Heart right ventricle (tissue), 16 donors: Measurements from ENCODE around the gene DLX1. TPM values are rescaled to one million over a fixed set of nuclear protein-coding genes. Genes with fewer than 3 reads are reported as not detected.

ENCODE experiments used
- ATAC-seq, 8 donors: fragments of 200-7000 bp; cut with Tn5 transposase; one replicate each; pipeline ENCODE4 v1.9.1; 2020; ENCODE audit warnings: mild to moderate bottlenecking in 8 of 8, moderate library complexity in 8 of 8, moderate number of reproducible peaks in 1 of 8
- DNase-seq, 2 donors: peaks; one replicate each; pipeline ENCODE4 v3.0.0-alpha.2; 2020
- H3K27ac ChIP-seq, 10 donors: fragments of 200-600 bp; sonication (generic) in 2 of 10; one replicate each; pipeline versions ENCODE4 v1.5.0 to v1.8.0; 2020 to 2022; ENCODE audit warnings: mild to moderate bottlenecking in 3 of 10
- H3K27me3 ChIP-seq, 7 donors: fragments of 200-600 bp; one replicate each; pipeline ENCODE4 v1.8.0; 2021 to 2022; ENCODE audit warnings: mild to moderate bottlenecking in 2 of 7
- H3K36me3 ChIP-seq, 9 donors: fragments of 200-600 bp; sonication (generic) in 1 of 9; one replicate each; pipeline versions ENCODE4 v1.5.0 to v1.8.0; 2020 to 2022; ENCODE audit warnings: mild to moderate bottlenecking in 2 of 9
- H3K4me1 ChIP-seq, 9 donors: fragments of 200-600 bp; sonication (generic) in 1 of 9; one replicate each; pipeline versions ENCODE4 v1.5.0 to v1.8.0; 2020 to 2022; ENCODE audit warnings: mild to moderate bottlenecking in 4 of 9
- H3K4me3 ChIP-seq, 10 donors: fragments of 200-600 bp; sonication (generic) in 2 of 10; one replicate each; pipeline versions ENCODE4 v1.5.0 to v1.8.0; 2020 to 2022; ENCODE audit warnings: mild to moderate bottlenecking in 7 of 10, moderate library complexity in 2 of 10
- H3K9me3 ChIP-seq, 11 donors: fragments of 200-600 bp in 10 of 11; sonication (generic) in 2 of 11; one replicate each; pipeline versions ENCODE4 v1.5.0 to v1.8.0; 2013 to 2022; ENCODE audit warnings: mild to moderate bottlenecking in 2 of 11, control low read depth in 1 of 11, moderate library complexity in 1 of 11
- CTCF ChIP-seq, 9 donors: fragments of 200-600 bp; sonication (generic) in 2 of 9; IDR thresholded peaks; one replicate each; pipeline versions ENCODE4 v1.5.0 to v1.8.0; 2021 to 2022; ENCODE audit warnings: antibody characterized with exemption in 9 of 9, mild to moderate bottlenecking in 5 of 9, moderate library complexity in 1 of 9
- WGBS, 2 donors: extraction: QIAGEN DNeasy Blood & Tissue Kit; methylation state at CpG; one replicate each; pipeline ENCODE4 v1.1.7; 2013; ENCODE audit warnings: inconsistent platforms in 1 of 2; 5-methylcytosine and 5-hydroxymethylcytosine counted together
- intact Hi-C, 10 donors: fragments of 100-400 bp; cut with DNase I; formaldehyde crosslinking; loops; one replicate each; pipeline versions ENCODE4 v1.11.1 to v1.14.2; 2022
- polyA plus RNA-seq, 2 donors: library from polyadenylated mRNA; stranded (reverse); fragments of 200-250 nt; gene quantifications; one replicate each; pipeline ENCODE4 v1.2.3, GENCODE V29; 2013
- total RNA-seq, 10 donors: library from RNA; stranded (reverse); fragmentation: NEBNext Ultra II Directional in 3 of 10; extraction: Animal tissue kit (Norgen Biotek cat#: 25700) in 3 of 10; gene quantifications; one replicate each; pipeline versions ENCODE4 v1.2.1 to v1.2.4, GENCODE V29; 2021 to 2023
- donor health status: Arrhythmogenic right ventricular cardiomyopathy.
- donor health status: ischemic (EF 13 %, LVEDD 7.1; RV severe dilation, severe dysfunction).
- donor health status: healthy with polysubstance abuse.
- donor health status: DM: no; HTN: yes; CAD: no.
- donor health status: DM: no; HTN: no; CAD: no.
- donor health status: ischemic (EF 25% LVEDD 6.9; RV normal size, moderate dysfunction).
- donor health status: ischemic (EF 25% LVEDD 5.7; RV mildly dilated, moderate dysfunction).
- donor health status: healthy.
- donor health status: DM: yes; HTN: yes; CAD: no.
- donor health status: Ischemic cardiomyopathy.
- donor health status: ischemic (EF 35%, LVEDD 5.7; RV mildly dilated, moderate dysfunction).
- donor health status: nonischemic (EF 11% LVEDD 7.7; RV severe dilation, severe dysfunction).
- donor health status: DM: yes; HTN: yes; CAD: no.
- donor health status: PGD.
- donor health status: ischemic (EF 29% LVEDD 5.4; RV normal size, mild dysfunction).
- donor health status: nonischemic (EF 23%, LVEDD 6.1; RV moderate dilation, normal function).

Gene DLX1
- total and polyA plus RNA-seq, 12 donors: 0.10 to 0.41 TPM; not detected in 10

GRCh38 chr2:172129404-172129803 lies 44.1 kb downstream of the DLX1 start:
- intact Hi-C loops: loop anchor here in 4 of 10 donors (5.0 to 10.0 kb wide), 3 partner anchors 532 to 555 kb away; no protein-coding TSS in a partner anchor
- ATAC-seq (no peak), DNase-seq (no peak)
- peaks cover 0 to 12% (median 0%) of the 10 kb centered on the region in 7 donors for H3K27me3 ChIP-seq
- no peak overlapping the region for H3K4me3 ChIP-seq
- no peak overlapping the region for H3K27ac ChIP-seq
- peaks cover 0 to 11% (median 0%) of the 10 kb centered on the region in 11 donors for H3K9me3 ChIP-seq
- no peak for TF ChIP-seq CTCF (IDR thresholded peaks at IDR 0.05)
- H3K36me3 ChIP-seq: no peaks in the 10 kb centered on the region
- H3K4me1 ChIP-seq: no peaks in the 10 kb centered on the region

GRCh38 chr2:172131713-172132555 lies 46.6 kb downstream of the DLX1 start:
- Histone ChIP-seq H3K36me3 (no peaks in the 10 kb centered on the region), H3K4me3 (no peak overlapping the region), H3K27ac (no peak overlapping the region), H3K27me3 (peaks cover 0 to 19% (median 0%) of the 10 kb centered on the region in 7 donors), H3K9me3 (peaks cover 0 to 11% (median 0%) of the 10 kb centered on the region in 11 donors), H3K4me1 (no peaks in the 10 kb centered on the region)
- WGBS, 2 donors: 78 to 80% methylated on average over 5 of the region's 5 CpGs
- DNase-seq (no peak), ATAC-seq (no peak)
- intact Hi-C loops: loop anchor here in 1 of 10 donors (5.0 kb wide), 2 partner anchors 525 to 725 kb away; no protein-coding TSS in a partner anchor
- no peak for TF ChIP-seq CTCF (IDR thresholded peaks at IDR 0.05)

- WGBS, 2 donors: 66 to 80% methylated on average over 3 of the region's 3 CpGs
- ATAC-seq (no peak), DNase-seq (no peak)
- intact Hi-C loops: loop anchor here in 1 of 10 donors (5.0 kb wide), 2 partner anchors 527 to 727 kb away; no protein-coding TSS in a partner anchor
- H3K27me3 ChIP-seq: peaks cover 0 to 22% (median 0%) of the 10 kb centered on the region in 7 donors
- no peaks in the 10 kb centered on the region for H3K36me3 ChIP-seq
- H3K27ac ChIP-seq: no peak overlapping the region
- peaks cover 0 to 8% (median 0%) of the 10 kb centered on the region in 11 donors for H3K9me3 ChIP-seq
- no peak for TF ChIP-seq CTCF (IDR thresholded peaks at IDR 0.05)
- H3K4me3 ChIP-seq: no peak overlapping the region
- no peaks in the 10 kb centered on the region for H3K4me1 ChIP-seq
Observed at GRCh38 chr2:172134270-172134669, 49.0 kb downstream of the DLX1 start.

GRCh38 chr2:172135446-172135845 lies 50.1 kb downstream of the DLX1 start:
- WGBS, 2 donors: 87 to 94% methylated on average over 4 of the region's 4 CpGs
- peaks cover 0 to 12% (median 0%) of the 10 kb centered on the region in 11 donors for H3K9me3 ChIP-seq
- no peak for ATAC-seq
- H3K27me3 ChIP-seq: peaks cover 0 to 22% (median 0%) of the 10 kb centered on the region in 7 donors
- no peak overlapping the region for H3K27ac ChIP-seq
- no peak for DNase-seq
- no peaks in the 10 kb centered on the region for H3K36me3 ChIP-seq
- no peak overlapping the region for H3K4me3 ChIP-seq
- TF ChIP-seq CTCF (IDR thresholded peaks at IDR 0.05): no peak
- intact Hi-C loops: no loop called here
- H3K4me1 ChIP-seq: no peaks in the 10 kb centered on the region
